ENCODE results near the gene MRPL10.

Gene MRPL10

DNA sequence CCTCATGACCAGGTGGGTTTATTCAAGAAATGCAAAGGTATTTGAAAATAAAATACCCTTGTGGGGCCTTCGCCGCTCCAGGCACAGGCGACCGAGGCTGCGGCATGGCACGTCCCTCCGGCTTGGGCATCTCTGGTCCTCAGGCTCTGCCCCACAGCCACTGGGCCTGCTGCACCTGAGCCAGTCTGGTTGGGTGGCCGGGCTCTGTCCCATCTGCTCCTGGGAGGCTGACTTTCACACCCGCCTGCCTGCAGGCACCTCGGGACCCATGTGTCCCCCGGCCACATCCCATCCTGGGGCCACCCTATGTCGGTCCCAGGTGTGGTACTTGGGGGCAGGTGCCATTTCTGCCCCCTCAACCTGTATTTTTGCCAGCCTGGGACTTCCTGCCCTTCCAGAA is 30.7 kb downstream of the MRPL10 start:
- Histone ChIP-seq H3K23ac (ENCODE audit: low read length) (no peak overlapping the region), H3K4me3 (ENCODE audit: low read depth, low read length) (no peak overlapping the region), H2BK120ac (ENCODE audit: insufficient read depth, low read length, poor library complexity) (no peak overlapping the region), H3K27ac (ENCODE audit: low read depth, low read length) (no peak overlapping the region), H4K12ac (ENCODE audit: low read depth, low read length) (no peak overlapping the region), H3K18ac (ENCODE audit: low read length) (no peak overlapping the region), H3K79me1 (ENCODE audit: low read length) (no peaks in the 10 kb centered on the region), H3K9me3 (ENCODE audit: insufficient read depth, low read depth, low read length) (no peaks in the 10 kb centered on the region), H3K4me2 (ENCODE audit: low read length) (no peak overlapping the region), H2AK5ac (ENCODE audit: low read length) (no peak overlapping the region), H3K4ac (ENCODE audit: low read depth, low read length) (no peak overlapping the region), H2BK12ac (ENCODE audit: low read length) (no peak overlapping the region), H2BK5ac (ENCODE audit: low read depth, low read length, poor library complexity) (no peak overlapping the region), H3K27me3 (ENCODE audit: insufficient read depth, low read length) (no peaks in the 10 kb centered on the region), H3K4me1 (ENCODE audit: control insufficient read depth in 1 of 2, insufficient read depth in 2 of 2, low read length in 2 of 2) (no peaks in the 10 kb centered on the region), H4K8ac (ENCODE audit: low read depth, low read length) (no peak overlapping the region), H3K79me2 (ENCODE audit: control insufficient read depth, insufficient read depth, low read length, poor library complexity) (no peaks in the 10 kb centered on the region), H3K9ac (ENCODE audit: low read length) (no peak overlapping the region), H3K14ac (ENCODE audit: low read length) (no peak overlapping the region), H3K36me3 (ENCODE audit: control insufficient read depth in 1 of 2, insufficient read depth in 2 of 2, low read length in 2 of 2) (no peaks in the 10 kb centered on the region), H4K91ac (ENCODE audit: low read depth, low read length) (no peak overlapping the region), H2AFZ (ENCODE audit: insufficient read depth, low read length, poor library complexity) (no peak overlapping the region)
- no CpG with 5 or more reads among the region's 12 CpGs for WGBS (ENCODE audit: extremely low coverage, insufficient coverage, insufficient read length)
- no peak for DNase-seq

DNA sequence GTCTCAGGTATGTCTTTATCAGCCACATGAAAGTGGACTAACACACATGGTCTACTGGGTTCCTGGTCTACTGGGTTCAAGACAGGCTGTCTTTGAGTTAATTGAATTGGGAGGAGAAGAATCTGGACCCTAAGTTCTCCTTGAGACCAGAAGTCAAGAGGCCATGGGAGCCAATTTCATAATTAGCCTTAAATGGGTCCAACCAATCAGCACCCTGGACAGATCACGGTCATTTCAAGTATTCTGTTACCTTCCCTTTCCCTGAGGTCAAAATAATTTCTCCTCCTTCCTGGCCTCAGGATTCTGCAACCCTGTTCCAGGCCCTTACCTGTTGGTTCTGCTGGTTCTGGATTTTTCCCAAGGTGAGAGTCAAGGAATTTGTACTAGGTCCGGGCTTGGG is 33.5 kb downstream of the MRPL10 start:
- Histone ChIP-seq H3K9ac (ENCODE audit: low read length) (no peak overlapping the region), H4K91ac (ENCODE audit: low read depth, low read length) (no peak overlapping the region), H3K27ac (ENCODE audit: low read depth, low read length) (no peak overlapping the region), H4K8ac (ENCODE audit: low read depth, low read length) (no peak overlapping the region), H2BK12ac (ENCODE audit: low read length) (no peak overlapping the region), H3K36me3 (ENCODE audit: control insufficient read depth in 1 of 2, insufficient read depth in 2 of 2, low read length in 2 of 2) (no peaks in the 10 kb centered on the region), H2BK5ac (ENCODE audit: low read depth, low read length, poor library complexity) (no peak overlapping the region), H2BK120ac (ENCODE audit: insufficient read depth, low read length, poor library complexity) (no peak overlapping the region), H3K4me2 (ENCODE audit: low read length) (no peak overlapping the region), H3K79me2 (ENCODE audit: control insufficient read depth, insufficient read depth, low read length, poor library complexity) (no peaks in the 10 kb centered on the region), H3K79me1 (ENCODE audit: low read length) (no peaks in the 10 kb centered on the region), H2AK5ac (ENCODE audit: low read length) (no peak overlapping the region), H3K27me3 (ENCODE audit: insufficient read depth, low read length) (no peaks in the 10 kb centered on the region), H4K12ac (ENCODE audit: low read depth, low read length) (no peak overlapping the region), H2AFZ (ENCODE audit: insufficient read depth, low read length, poor library complexity) (no peak overlapping the region), H3K9me3 (ENCODE audit: insufficient read depth, low read depth, low read length) (no peaks in the 10 kb centered on the region), H3K23ac (ENCODE audit: low read length) (no peak overlapping the region), H3K18ac (ENCODE audit: low read length) (no peak overlapping the region), H3K4me3 (ENCODE audit: low read depth, low read length) (no peak overlapping the region), H3K4me1 (ENCODE audit: control insufficient read depth in 1 of 2, insufficient read depth in 2 of 2, low read length in 2 of 2) (no peaks in the 10 kb centered on the region), H3K4ac (ENCODE audit: low read depth, low read length) (no peak overlapping the region), H3K14ac (ENCODE audit: low read length) (no peak overlapping the region)
- no peak for DNase-seq
- no CpG with 5 or more reads among the region's 2 CpGs for WGBS (ENCODE audit: extremely low coverage, insufficient coverage, insufficient read length)

DNA sequence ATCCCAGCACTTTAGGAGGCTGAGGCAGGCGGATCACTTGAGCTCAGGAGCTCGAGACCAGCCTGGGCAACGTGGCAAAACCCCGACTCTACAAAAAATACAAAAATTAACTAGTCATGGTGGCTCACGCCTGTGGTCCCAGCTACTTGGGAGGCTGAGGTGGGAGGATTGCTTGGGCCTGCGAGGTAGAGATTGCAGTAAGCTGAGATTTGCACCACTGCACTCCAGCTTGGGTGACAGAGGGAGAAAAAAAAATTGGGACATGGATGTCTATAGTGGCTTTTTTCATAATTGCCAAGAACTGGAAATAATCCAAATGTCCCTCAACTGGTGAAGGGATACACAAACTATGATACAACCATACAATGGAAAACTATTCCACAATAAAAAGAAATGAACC is 38.4 kb downstream of the MRPL10 start:
- Histone ChIP-seq H3K4me2 (ENCODE audit: low read length) (no peak overlapping the region), H4K12ac (ENCODE audit: low read depth, low read length) (no peak overlapping the region), H3K36me3 (ENCODE audit: control insufficient read depth in 1 of 2, insufficient read depth in 2 of 2, low read length in 2 of 2) (no peaks in the 10 kb centered on the region), H2BK12ac (ENCODE audit: low read length) (no peak overlapping the region), H2AFZ (ENCODE audit: insufficient read depth, low read length, poor library complexity) (no peak overlapping the region), H2BK5ac (ENCODE audit: low read depth, low read length, poor library complexity) (no peak overlapping the region), H3K18ac (ENCODE audit: low read length) (no peak overlapping the region), H3K14ac (ENCODE audit: low read length) (no peak overlapping the region), H2BK120ac (ENCODE audit: insufficient read depth, low read length, poor library complexity) (no peak overlapping the region), H3K27ac (ENCODE audit: low read depth, low read length) (no peak overlapping the region), H4K91ac (ENCODE audit: low read depth, low read length) (no peak overlapping the region), H3K4me1 (ENCODE audit: control insufficient read depth in 1 of 2, insufficient read depth in 2 of 2, low read length in 2 of 2) (peaks cover 2 to 5% of the 10 kb centered on the region in 2 experiments), H3K27me3 (ENCODE audit: insufficient read depth, low read length) (peaks cover 17% of the 10 kb centered on the region), H3K9ac (ENCODE audit: low read length) (no peak overlapping the region), H3K4ac (ENCODE audit: low read depth, low read length) (no peak overlapping the region), H2AK5ac (ENCODE audit: low read length) (no peak overlapping the region), H3K4me3 (ENCODE audit: low read depth, low read length) (no peak overlapping the region), H3K79me2 (ENCODE audit: control insufficient read depth, insufficient read depth, low read length, poor library complexity) (no peaks in the 10 kb centered on the region), H3K23ac (ENCODE audit: low read length) (no peak overlapping the region), H3K9me3 (ENCODE audit: insufficient read depth, low read depth, low read length) (no peaks in the 10 kb centered on the region), H4K8ac (ENCODE audit: low read depth, low read length) (no peak overlapping the region), H3K79me1 (ENCODE audit: low read length) (no peaks in the 10 kb centered on the region)
- DNase-seq: no peak
- WGBS (ENCODE audit: extremely low coverage, insufficient coverage, insufficient read length): no CpG with 5 or more reads among the region's 6 CpGs

DNA sequence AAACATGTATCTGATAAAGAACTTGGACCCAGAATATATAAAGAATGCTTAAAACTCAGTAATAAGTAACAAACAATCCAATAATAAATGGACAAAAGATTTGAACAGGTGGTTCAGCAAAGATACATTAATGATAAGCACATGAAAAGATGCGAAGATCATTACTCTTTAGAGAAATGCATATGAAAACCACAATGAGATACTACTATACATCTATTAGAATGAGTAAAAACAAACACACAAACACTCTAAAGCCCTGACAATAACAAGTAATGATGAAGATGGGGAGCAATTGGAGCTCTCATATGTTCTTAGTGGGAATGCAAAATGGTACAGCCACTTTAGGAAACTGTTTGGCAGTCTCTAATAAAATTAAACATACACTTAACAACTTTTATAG is 38.9 kb downstream of the MRPL10 start:
- no peak overlapping the region for H2AK5ac ChIP-seq (ENCODE audit: low read length)
- H3K79me2 ChIP-seq (ENCODE audit: control insufficient read depth, insufficient read depth, low read length, poor library complexity): no peaks in the 10 kb centered on the region
- no peak overlapping the region for H2BK120ac ChIP-seq (ENCODE audit: insufficient read depth, low read length, poor library complexity)
- no peak overlapping the region for H3K14ac ChIP-seq (ENCODE audit: low read length)
- no peak overlapping the region for H3K4me2 ChIP-seq (ENCODE audit: low read length)
- no peak overlapping the region for H3K9ac ChIP-seq (ENCODE audit: low read length)
- no peak overlapping the region for H4K12ac ChIP-seq (ENCODE audit: low read depth, low read length)
- H3K4ac ChIP-seq (ENCODE audit: low read depth, low read length): no peak overlapping the region
- no peak overlapping the region for H3K23ac ChIP-seq (ENCODE audit: low read length)
- H3K36me3 ChIP-seq (ENCODE audit: control insufficient read depth in 1 of 2, insufficient read depth in 2 of 2, low read length in 2 of 2): no peaks in the 10 kb centered on the region
- H3K9me3 ChIP-seq (ENCODE audit: insufficient read depth, low read depth, low read length): no peaks in the 10 kb centered on the region
- DNase-seq: no peak
- peaks cover 17% of the 10 kb centered on the region for H3K27me3 ChIP-seq (ENCODE audit: insufficient read depth, low read length)
- H3K4me1 ChIP-seq (ENCODE audit: control insufficient read depth in 1 of 2, insufficient read depth in 2 of 2, low read length in 2 of 2): peaks cover 2 to 5% of the 10 kb centered on the region in 2 experiments
- no peak overlapping the region for H2AFZ ChIP-seq (ENCODE audit: insufficient read depth, low read length, poor library complexity)
- H4K91ac ChIP-seq (ENCODE audit: low read depth, low read length): no peak overlapping the region
- WGBS (ENCODE audit: extremely low coverage, insufficient coverage, insufficient read length): no CpG with 5 or more reads among the region's 1 CpG
- no peak overlapping the region for H3K4me3 ChIP-seq (ENCODE audit: low read depth, low read length)
- no peak overlapping the region for H4K8ac ChIP-seq (ENCODE audit: low read depth, low read length)
- no peak overlapping the region for H3K27ac ChIP-seq (ENCODE audit: low read depth, low read length)
- H3K18ac ChIP-seq (ENCODE audit: low read length): no peak overlapping the region
- no peak overlapping the region for H2BK5ac ChIP-seq (ENCODE audit: low read depth, low read length, poor library complexity)
- H2BK12ac ChIP-seq (ENCODE audit: low read length): no peak overlapping the region
- H3K79me1 ChIP-seq (ENCODE audit: low read length): no peaks in the 10 kb centered on the region

Data from trophoblast cell (in vitro differentiated cells and primary cell).